ENCODE measurements around the gene RPA1.

Gene RPA1

GRCh38 chr17:1914661-1915083 is 84.9 kb downstream of the RPA1 start:
- TF ChIP-seq, protein P1, sequence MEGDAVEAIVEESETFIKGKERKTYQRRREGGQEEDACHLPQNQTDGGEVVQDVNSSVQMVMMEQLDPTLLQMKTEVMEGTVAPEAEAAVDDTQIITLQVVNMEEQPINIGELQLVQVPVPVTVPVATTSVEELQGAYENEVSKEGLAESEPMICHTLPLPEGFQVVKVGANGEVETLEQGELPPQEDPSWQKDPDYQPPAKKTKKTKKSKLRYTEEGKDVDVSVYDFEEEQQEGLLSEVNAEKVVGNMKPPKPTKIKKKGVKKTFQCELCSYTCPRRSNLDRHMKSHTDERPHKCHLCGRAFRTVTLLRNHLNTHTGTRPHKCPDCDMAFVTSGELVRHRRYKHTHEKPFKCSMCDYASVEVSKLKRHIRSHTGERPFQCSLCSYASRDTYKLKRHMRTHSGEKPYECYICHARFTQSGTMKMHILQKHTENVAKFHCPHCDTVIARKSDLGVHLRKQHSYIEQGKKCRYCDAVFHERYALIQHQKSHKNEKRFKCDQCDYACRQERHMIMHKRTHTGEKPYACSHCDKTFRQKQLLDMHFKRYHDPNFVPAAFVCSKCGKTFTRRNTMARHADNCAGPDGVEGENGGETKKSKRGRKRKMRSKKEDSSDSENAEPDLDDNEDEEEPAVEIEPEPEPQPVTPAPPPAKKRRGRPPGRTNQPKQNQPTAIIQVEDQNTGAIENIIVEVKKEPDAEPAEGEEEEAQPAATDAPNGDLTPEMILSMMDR (IDR thresholded peaks at IDR 0.05; ENCODE audit: low read length, missing control alignments) = no peak
- DNase-seq (ENCODE audit: low read depth) = no peak
- no peak overlapping the region for H3K4me3 ChIP-seq (replicated peaks; ENCODE audit: low read depth, low read length)

DNA sequence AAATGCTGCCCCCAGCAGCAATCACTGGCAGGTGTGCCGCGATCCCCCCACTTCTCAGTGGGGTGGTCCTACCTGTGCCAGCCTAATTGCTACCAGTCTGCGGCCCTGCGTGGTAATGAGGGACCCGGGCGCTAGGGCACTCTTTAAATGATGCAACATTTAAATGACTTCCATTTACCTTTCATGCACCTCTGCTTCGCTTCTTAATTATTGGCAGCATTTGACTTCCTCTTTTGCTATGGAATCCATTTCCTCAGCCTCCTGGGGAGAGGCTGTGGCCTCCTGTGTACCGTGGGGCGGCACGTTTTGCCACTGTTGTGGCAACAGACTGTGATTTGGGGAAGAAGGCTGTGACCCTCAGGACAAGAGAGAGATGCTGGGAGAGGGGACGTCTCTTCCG is 86.1 kb downstream of the RPA1 start:
- TF ChIP-seq, protein P1 (IDR thresholded peaks at IDR 0.05; ENCODE audit: low read length, missing control alignments) = no peak
- H3K4me3 ChIP-seq (replicated peaks; ENCODE audit: low read depth, low read length) = no peak overlapping the region
- no peak for DNase-seq (ENCODE audit: low read depth)

DNA sequence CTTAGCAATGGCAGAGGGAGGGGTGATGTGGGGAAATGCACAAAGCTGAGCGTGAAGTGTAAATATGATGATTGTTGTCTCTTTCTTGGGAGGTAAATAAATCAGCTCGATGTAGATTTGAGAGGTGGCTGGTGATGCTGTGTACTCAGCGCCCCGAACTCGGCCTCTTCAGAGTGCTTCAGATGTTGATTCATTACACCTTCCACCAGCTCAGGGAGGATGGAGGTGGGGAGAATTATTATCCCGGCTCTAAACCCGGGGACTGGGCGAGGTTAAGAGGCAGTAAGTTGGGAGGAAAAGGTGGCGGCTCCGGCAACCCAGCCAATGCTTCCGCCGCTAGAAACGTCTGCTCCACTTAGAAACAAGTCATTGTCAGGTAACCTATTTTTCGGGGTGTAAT is 86.5 kb downstream of the RPA1 start:
- TF ChIP-seq, protein P1 (IDR thresholded peaks at IDR 0.05; ENCODE audit: low read length, missing control alignments) = no peak
- no peak overlapping the region for H3K4me3 ChIP-seq (replicated peaks; ENCODE audit: low read depth, low read length)
- no peak for DNase-seq (ENCODE audit: low read depth)

- TF ChIP-seq, protein P1 (IDR thresholded peaks at IDR 0.05; ENCODE audit: low read length, missing control alignments) = no peak
- no peak for DNase-seq (ENCODE audit: low read depth)
- no peak overlapping the region for H3K4me3 ChIP-seq (replicated peaks; ENCODE audit: low read depth, low read length)
These were observed 87.3 kb downstream of the RPA1 start for GRCh38 chr17:1916963-1917715.

DNA sequence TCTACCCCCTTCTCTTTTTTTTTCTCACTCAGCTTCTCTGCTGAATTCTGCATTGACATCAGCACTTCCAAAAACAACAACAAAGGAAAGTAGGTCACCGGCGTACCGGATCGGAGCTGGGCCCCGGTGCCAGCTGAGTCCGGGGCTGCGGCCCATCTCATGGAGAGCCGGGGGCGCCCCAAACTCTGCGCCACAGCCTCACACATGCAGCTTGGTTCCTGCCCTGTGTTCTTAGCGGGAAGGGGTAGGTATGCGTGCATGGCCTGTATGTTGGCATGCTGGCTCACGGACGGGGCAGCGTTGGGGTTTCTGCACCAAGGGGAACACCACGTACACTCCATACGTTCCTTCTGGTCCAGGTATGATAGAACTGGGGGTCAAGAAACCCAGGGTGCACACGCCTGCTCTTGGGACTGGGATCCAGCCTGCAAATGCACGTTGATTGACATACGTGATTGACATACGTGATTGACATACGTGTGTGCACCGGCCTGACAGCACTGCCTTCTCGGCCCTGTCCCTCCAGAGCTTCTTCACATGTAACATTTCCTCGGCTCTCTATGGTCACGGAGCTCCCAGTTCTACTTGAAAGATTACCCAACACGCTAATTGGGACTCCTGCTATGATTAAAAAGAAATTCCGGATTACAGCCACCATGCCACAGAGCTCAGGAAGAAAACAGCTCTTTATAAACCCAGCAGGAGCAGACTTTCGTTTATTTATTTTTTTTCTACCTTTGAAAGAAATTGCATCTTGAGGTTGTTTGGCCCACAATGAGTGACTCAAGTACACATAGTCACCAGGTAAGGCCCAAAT is 88.7 kb downstream of the RPA1 start:
- H3K4me3 ChIP-seq (replicated peaks; ENCODE audit: low read depth, low read length) = no peak overlapping the region
- DNase-seq (ENCODE audit: low read depth) = no peak
- TF ChIP-seq, protein P1 (IDR thresholded peaks at IDR 0.05; ENCODE audit: low read length, missing control alignments) = no peak

DNA sequence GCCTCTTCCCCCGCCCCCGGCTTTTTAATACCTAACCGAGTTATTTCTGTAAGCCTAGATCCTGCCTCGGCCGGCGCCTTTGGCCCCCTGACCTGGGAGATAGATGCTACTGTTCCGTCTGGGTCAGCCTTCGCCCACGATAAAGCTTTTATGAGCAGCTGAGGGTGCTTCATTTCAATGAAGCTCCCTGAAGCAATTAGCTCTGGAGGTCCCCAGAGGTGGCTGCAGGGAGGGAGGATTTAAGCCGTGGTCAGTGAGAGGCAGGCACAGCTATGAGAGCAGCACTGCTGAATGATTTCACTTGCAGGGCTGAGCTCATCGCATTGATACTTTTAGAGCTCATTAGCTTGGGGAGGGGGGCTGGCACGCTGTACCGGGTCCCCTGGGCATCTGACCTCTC is 89.4 kb downstream of the RPA1 start:
- H3K4me3 ChIP-seq (replicated peaks; ENCODE audit: low read depth, low read length) = no peak overlapping the region
- no peak for DNase-seq (ENCODE audit: low read depth)
- TF ChIP-seq, protein P1 (IDR thresholded peaks at IDR 0.05; ENCODE audit: low read length, missing control alignments) = no peak
